HCT116 (cell line): ENCODE data around the gene UQCRFS1.

Experiments
- CTCF ChIP-seq, 3 experiments: fragments of 200-600 bp in 1 of 3; sonication (generic) in 1 of 3; IDR thresholded peaks in 2 of 3; conservative IDR thresholded peaks in 1 of 3; 2 replicates each; pipeline ENCODE4 v1.5.1; 2012 to 2017; ENCODE audit warnings: low read depth in 2 of 3, low read length in 2 of 3, antibody characterized with exemption in 1 of 3, borderline replicate concordance in 1 of 3, control low read depth in 1 of 3, mild to moderate bottlenecking in 1 of 3, mixed read lengths in 1 of 3, mixed run types in 1 of 3, moderate library complexity in 1 of 3; ENCODE audit not compliant: insufficient read depth in 1 of 3
- EZH2 ChIP-seq: fragments of 200-600 bp; sonication (generic); IDR thresholded peaks from 2 replicates; pipeline ENCODE4 v1.6.1; 2017; ENCODE audit warnings: antibody characterized with exemption, mixed run types
- EZH2phosphoT487 ChIP-seq: fragments of 200-600 bp; IDR thresholded peaks from 2 replicates; pipeline ENCODE4 v1.6.1; 2018; ENCODE audit warnings: antibody characterized with exemption, borderline replicate concordance
- MAX ChIP-seq: IDR thresholded peaks from 2 replicates; pipeline ENCODE4 v1.6.1; 2012
- POLR2A ChIP-seq: IDR thresholded peaks from 2 replicates; pipeline ENCODE4 v1.7.0; 2011; ENCODE audit warnings: borderline replicate concordance; ENCODE audit not compliant: insufficient read depth, insufficient read length; ENCODE audit errors: extremely low read depth
- POLR2AphosphoS5 ChIP-seq: IDR thresholded peaks from 2 replicates; pipeline ENCODE4 v1.6.1; 2011; ENCODE audit warnings: mild to moderate bottlenecking, low read depth, low read length, moderate library complexity
- RAD21 ChIP-seq: IDR thresholded peaks from 2 replicates; pipeline ENCODE4 v1.6.1; 2012; ENCODE audit warnings: low read depth, mild to moderate bottlenecking
- REST ChIP-seq: IDR thresholded peaks from 2 replicates; pipeline ENCODE4 v1.6.1; 2012; ENCODE audit warnings: low read depth
- YY1 ChIP-seq: IDR thresholded peaks from 2 replicates; pipeline ENCODE4 v1.6.1; 2011; ENCODE audit warnings: low read length, low read depth, moderate library complexity, mild to moderate bottlenecking; ENCODE audit not compliant: insufficient replicate concordance; ENCODE audit errors: extremely low read depth
- ZFX ChIP-seq: fragments of 450-650 bp; IDR thresholded peaks from 2 replicates; pipeline ENCODE4 v1.6.1; 2017
- ZNF274 ChIP-seq: fragments of 200-500 bp; sonication (Bioruptor generic); IDR thresholded peaks from 2 replicates; pipeline ENCODE4 v1.6.1; 2014; ENCODE audit warnings: mild to moderate bottlenecking, low read depth, low read length, inconsistent platforms

GRCh38 chr19:29241324-29241723 lies 28.4 kb upstream of the UQCRFS1 start:
- no peak for TF ChIP-seq POLR2A
- TF ChIP-seq CTCF (IDR thresholded peaks at IDR 0.05 in 2 of 3, conservative IDR thresholded peaks at IDR 0.05 in 1 of 3; ENCODE audit: borderline replicate concordance in 1 of 3, insufficient read depth in 1 of 3, low read depth in 2 of 3, low read length in 2 of 3): no peak
- TF ChIP-seq EZH2: no peak
- TF ChIP-seq POLR2AphosphoS5: no peak
- no peak for TF ChIP-seq ZFX
- TF ChIP-seq EZH2phosphoT487: no peak
- no peak for TF ChIP-seq ZNF274
- TF ChIP-seq MAX: no peak
- no peak for TF ChIP-seq RAD21
- no peak for TF ChIP-seq REST
- TF ChIP-seq YY1: no peak
